Posterior cingulate gyrus (tissue), 11 donors: ENCODE results near the gene ATP6V1E1.

Source experiments
- DNase-seq, 10 donors: peaks; one replicate each; pipeline versions ENCODE4 v3.0.0 to v3.0.0-alpha.2; 2020 to 2021; ENCODE audit warnings: mixed read lengths in 3 of 10
- intact Hi-C: fragments of 100-400 bp; cut with DNase I; formaldehyde crosslinking; loops from one replicate; pipeline ENCODE4 v1.15.1; 2023

Gene ATP6V1E1

DNA sequence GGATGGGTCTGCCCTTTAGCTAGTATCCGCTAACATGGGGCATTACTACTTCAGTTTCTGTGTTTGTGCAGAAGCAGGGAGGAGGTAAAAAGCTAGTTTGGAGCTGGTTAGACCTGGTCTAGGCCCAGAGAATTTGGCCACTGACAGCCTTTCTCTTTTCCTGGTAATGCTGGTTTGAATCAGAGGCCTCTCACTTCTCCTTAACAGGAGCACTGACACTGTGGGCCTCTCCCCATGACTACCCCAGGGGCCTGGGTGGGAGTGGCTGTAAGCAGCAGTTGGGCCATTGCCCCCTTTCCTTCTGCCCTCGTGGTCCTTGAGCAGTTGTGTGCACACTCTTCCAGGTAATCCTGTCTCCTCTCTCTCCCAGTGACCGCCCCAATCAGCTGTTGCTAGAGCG lies 73.7 kb downstream of the ATP6V1E1 start:
- intact Hi-C loops = no loop called here

DNA sequence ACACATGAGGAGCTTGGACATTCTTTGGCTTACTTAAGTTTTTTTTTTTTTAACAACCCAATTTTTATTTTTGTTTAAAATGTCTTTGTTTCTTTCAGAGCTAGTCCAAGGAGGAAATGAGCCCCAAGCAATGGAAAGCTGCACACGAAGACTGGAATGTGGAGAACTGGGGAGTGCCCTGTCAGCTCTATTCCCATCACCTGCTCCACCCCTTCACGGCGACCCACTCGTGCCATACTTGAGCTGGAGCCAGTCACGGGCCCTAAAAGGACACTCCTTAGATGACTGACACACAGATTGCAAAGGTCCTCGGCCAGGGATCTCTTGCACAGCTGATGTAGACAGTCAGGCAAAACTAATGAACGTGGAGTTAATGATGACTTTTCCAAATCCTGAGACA lies 75.8 kb downstream of the ATP6V1E1 start:
- intact Hi-C loops = no loop called here
- no peak for DNase-seq

More for the DNA sequence above, 73.7 kb downstream of the ATP6V1E1 start:
- DNase-seq = no peak

DNA sequence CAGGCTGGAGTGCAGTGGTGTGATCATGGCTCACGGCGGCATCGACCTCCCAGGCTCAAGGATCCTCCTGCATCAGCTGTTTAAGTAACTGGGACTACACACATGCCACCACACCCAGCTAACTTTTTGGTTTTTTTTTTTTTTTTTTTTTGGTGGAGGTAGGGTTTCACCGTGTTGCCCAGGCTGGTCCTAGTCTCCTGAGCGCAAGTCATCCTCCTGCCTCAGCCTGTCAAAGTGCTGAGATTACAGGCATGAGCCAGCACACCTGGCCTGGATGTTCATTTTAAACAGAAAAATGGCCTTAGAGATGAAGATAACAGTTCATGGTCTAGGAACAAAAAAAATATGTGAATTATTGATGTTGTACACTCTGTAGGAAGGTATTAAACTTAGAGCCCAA lies 78.9 kb downstream of the ATP6V1E1 start:
- no peak for DNase-seq
- intact Hi-C loops = no loop called here

DNA sequence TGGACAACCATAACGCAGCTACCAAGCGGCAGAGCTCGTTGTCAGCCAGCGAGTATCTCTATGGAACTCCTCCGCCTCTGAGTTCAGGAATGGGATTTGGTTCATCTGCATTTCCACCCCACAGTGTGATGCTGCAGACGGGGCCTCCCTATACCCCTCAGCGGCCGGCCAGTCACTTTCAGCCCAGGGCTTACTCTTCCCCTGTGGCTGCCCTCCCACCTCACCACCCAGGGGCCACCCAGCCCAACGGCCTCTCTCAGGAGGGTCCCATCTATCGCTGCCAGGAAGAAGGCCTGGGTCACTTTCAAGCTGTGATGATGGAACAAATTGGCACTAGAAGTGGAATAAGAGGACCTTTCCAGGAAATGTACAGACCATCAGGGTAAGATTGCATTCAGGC lies 79.4 kb downstream of the ATP6V1E1 start:
- DNase-seq = no peak
- intact Hi-C loops = no loop called here

GRCh38 chr22:17548756-17549035 lies 79.9 kb downstream of the ATP6V1E1 start:
- peak in 1 of 10 donors; percentile 31 for DNase-seq
- intact Hi-C loops = no loop called here

DNA sequence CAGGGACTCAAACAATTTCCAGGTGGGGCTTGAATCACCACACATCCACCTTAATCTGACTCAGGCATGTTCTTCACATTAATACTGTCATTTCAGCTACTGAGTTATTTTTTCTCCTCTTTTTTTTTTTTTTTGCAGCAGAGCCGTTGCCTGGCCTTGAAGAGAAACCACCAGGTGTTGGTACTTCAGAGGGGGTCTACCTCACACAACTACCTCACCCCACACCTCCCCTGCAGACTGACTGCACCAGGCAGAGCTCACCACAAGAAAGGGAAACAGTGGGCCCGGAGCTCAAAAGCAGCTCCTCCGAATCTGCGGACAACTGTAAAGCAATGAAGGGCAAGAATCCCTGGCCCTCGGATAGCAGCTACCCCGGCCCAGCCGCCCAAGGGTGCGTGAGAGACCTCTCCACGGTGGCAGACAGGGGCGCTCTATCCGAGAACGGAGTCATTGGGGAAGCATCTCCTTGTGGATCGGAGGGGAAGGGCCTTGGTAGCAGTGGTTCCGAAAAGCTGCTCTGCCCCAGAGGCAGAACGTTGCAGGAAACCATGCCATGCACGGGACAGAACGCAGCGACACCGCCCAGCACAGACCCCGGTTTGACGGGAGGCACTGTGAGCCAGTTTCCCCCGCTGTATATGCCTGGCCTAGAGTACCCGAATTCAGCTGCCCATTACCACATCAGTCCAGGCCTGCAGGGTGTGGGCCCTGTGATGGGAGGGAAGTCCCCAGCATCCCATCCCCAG lies 80.4 kb downstream of the ATP6V1E1 start:
- intact Hi-C loops = no loop called here
- peak in 1 of 10 donors; percentile 27 for DNase-seq

DNA sequence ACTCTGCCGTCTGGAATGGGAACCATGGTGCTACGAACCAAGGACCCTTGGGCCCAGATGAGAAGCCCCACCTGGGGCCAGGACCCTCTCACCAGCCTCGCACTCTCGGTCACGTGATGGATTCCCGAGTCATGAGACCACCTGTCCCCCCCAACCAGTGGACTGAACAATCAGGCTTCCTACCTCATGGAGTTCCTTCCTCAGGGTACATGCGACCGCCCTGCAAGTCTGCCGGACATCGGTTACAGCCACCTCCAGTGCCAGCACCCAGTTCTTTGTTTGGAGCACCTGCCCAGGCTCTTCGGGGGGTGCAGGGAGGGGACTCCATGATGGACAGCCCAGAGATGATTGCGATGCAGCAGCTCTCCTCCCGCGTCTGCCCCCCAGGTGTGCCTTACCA lies 86.1 kb downstream of the ATP6V1E1 start:
- intact Hi-C loops = no loop called here
- DNase-seq = no peak
